ENCODE data around the gene RNF217. TPM values are rescaled to one million over a fixed set of nuclear protein-coding genes. Genes with fewer than 3 reads are reported as not detected.

Gene RNF217
- total and polyA plus RNA-seq, 10 of the 15 experiments (the other 5 are each of a cell fraction or from before 2014, with no cell fraction given): under 0.01 to 11.7 (median 0.04) TPM; not detected in 3

GRCh38 chr6:124993327-124993726, 31.1 kb downstream of the RNF217 start (continued):
- no peak for TF ChIP-seq ZSCAN29 (IDR thresholded peaks at IDR 0.05)
- TF ChIP-seq ZBED1 (IDR thresholded peaks at IDR 0.05; ENCODE audit: borderline replicate concordance): no peak
- no peak for TF ChIP-seq SUZ12 (IDR thresholded peaks at IDR 0.05; ENCODE audit: unreplicated experiment)

- H3K9ac ChIP-seq (ENCODE audit: control insufficient read depth, insufficient read depth, low read length): no peak overlapping the region
- no peaks in the 10 kb centered on the region for H3K9me3 ChIP-seq (replicated peaks; ENCODE audit: control insufficient read depth, insufficient read depth, low read length)
- no peaks in the 10 kb centered on the region for H3K36me3 ChIP-seq (ENCODE audit: control insufficient read depth in 2 of 2, insufficient read depth in 2 of 2, low read length in 1 of 2)
- no peak for ATAC-seq
- no peak for FAIRE-seq
- POLR2A ChIA-PET: no interaction called here
- no peak overlapping the region for H2AFZ ChIP-seq (ENCODE audit: control insufficient read depth, low read depth, low read length)
- RAD21 ChIA-PET (ENCODE audit: unreplicated experiment): no interaction called here
- CTCF ChIA-PET: no interaction called here
- no peak overlapping the region for H3K27ac ChIP-seq (ENCODE audit: control insufficient read depth, insufficient read depth)
- SMC1A ChIA-PET (ENCODE audit: uncharacterized antibody, unreplicated experiment): no interaction called here
- H3K79me2 ChIP-seq (ENCODE audit: control insufficient read depth, insufficient read depth, low read length): no peaks in the 10 kb centered on the region
- 0% methylated on average over 3 of the region's 3 CpGs for WGBS (ENCODE audit: insufficient coverage, insufficient replicate concordance, low lambda C conversion rate, missing lambda C conversion rate)
- no peak overlapping the region for H3K4me2 ChIP-seq (ENCODE audit: control insufficient read depth, insufficient read depth)
- H3K4me1 ChIP-seq (ENCODE audit: control insufficient read depth, insufficient read depth, low read length): no peaks in the 10 kb centered on the region
- BruUV-seq (replicated peaks): no TSS peak
- in situ Hi-C loops (cut with MboI) (no loop called here), intact Hi-C loops (cut with micrococcal nuclease; ENCODE audit: unreplicated experiment) (no loop called here)
- DNase-seq (ENCODE audit: low read depth, low spot score): no peak
- no peak overlapping the region for H3K4me3 ChIP-seq
- TF ChIP-seq, protein P1, sequence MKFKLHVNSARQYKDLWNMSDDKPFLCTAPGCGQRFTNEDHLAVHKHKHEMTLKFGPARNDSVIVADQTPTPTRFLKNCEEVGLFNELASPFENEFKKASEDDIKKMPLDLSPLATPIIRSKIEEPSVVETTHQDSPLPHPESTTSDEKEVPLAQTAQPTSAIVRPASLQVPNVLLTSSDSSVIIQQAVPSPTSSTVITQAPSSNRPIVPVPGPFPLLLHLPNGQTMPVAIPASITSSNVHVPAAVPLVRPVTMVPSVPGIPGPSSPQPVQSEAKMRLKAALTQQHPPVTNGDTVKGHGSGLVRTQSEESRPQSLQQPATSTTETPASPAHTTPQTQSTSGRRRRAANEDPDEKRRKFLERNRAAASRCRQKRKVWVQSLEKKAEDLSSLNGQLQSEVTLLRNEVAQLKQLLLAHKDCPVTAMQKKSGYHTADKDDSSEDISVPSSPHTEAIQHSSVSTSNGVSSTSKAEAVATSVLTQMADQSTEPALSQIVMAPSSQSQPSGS (IDR thresholded peaks at IDR 0.05; ENCODE audit: low read length): no peak
- no peaks in the 10 kb centered on the region for H3K27me3 ChIP-seq (replicated peaks in 1 of 2; ENCODE audit: control insufficient read depth in 2 of 2, insufficient read depth in 2 of 2, low read length in 1 of 2)
- no peaks in the 10 kb centered on the region for H4K20me1 ChIP-seq (ENCODE audit: control insufficient read depth, insufficient read depth)
Measured at GRCh38 chr6:124994648-124995047, 32.4 kb downstream of the RNF217 start.

- Histone ChIP-seq H3K27ac (ENCODE audit: control insufficient read depth, insufficient read depth) (no peak overlapping the region), H3K9ac (ENCODE audit: control insufficient read depth, insufficient read depth, low read length) (no peak overlapping the region), H3K27me3 (replicated peaks in 1 of 2; ENCODE audit: control insufficient read depth in 2 of 2, insufficient read depth in 2 of 2, low read length in 1 of 2) (no peaks in the 10 kb centered on the region), H4K20me1 (ENCODE audit: control insufficient read depth, insufficient read depth) (no peaks in the 10 kb centered on the region), H3K4me1 (ENCODE audit: control insufficient read depth, insufficient read depth, low read length) (no peaks in the 10 kb centered on the region), H3K4me3 (no peak overlapping the region), H3K4me2 (ENCODE audit: control insufficient read depth, insufficient read depth) (no peak overlapping the region), H2AFZ (ENCODE audit: control insufficient read depth, low read depth, low read length) (no peak overlapping the region), H3K9me3 (replicated peaks; ENCODE audit: control insufficient read depth, insufficient read depth, low read length) (no peaks in the 10 kb centered on the region), H3K36me3 (ENCODE audit: control insufficient read depth in 2 of 2, insufficient read depth in 2 of 2, low read length in 1 of 2) (no peaks in the 10 kb centered on the region), H3K79me2 (ENCODE audit: control insufficient read depth, insufficient read depth, low read length) (no peaks in the 10 kb centered on the region)
- ChIA-PET CTCF (interaction anchor here (0.7 kb wide), 1 partner anchor 52 kb away, joined by 3 read pairs; no protein-coding TSS in a partner anchor), POLR2A (no interaction called here), RAD21 (ENCODE audit: unreplicated experiment) (no interaction called here), SMC1A (ENCODE audit: uncharacterized antibody, unreplicated experiment) (no interaction called here)
- in situ Hi-C loops (cut with MboI): no loop called here
- no peak for DNase-seq (ENCODE audit: low read depth, low spot score)
- no TSS peak for BruUV-seq (replicated peaks)
- FAIRE-seq: no peak
- intact Hi-C loops (cut with micrococcal nuclease; ENCODE audit: unreplicated experiment): no loop called here
- ATAC-seq: no peak
- TF ChIP-seq CEBPB (IDR thresholded peaks at IDR 0.05; ENCODE audit: borderline replicate concordance in 1 of 2, low read depth in 2 of 2, low read length in 2 of 2) (no peak), YY1 (IDR thresholded peaks at IDR 0.05; ENCODE audit: low read depth, low read length) (no peak), EZH2 (IDR thresholded peaks at IDR 0.05; ENCODE audit: borderline replicate concordance, control insufficient read depth, low read depth, low read length) (no peak), CBX5 (IDR thresholded peaks at IDR 0.05; ENCODE audit: low read depth) (no peak)
Measured at GRCh38 chr6:124995131-124995530, 32.9 kb downstream of the RNF217 start.
